ENCODE measurements around the gene LIPC. TPM values are rescaled to one million over a fixed set of nuclear protein-coding genes. Genes with fewer than 3 reads are reported as not detected.
A peak's percentile ranks its signal among the peaks of the same experiment; 100 is the strongest.

LIPC gene
- total and polyA plus RNA-seq, 10 donors, result 0.47 to 2.5 (median 1.0) TPM

- peaks cover 0 to 16% (median 2%) of the 10 kb centered on the region in 6 donors for H3K4me1 ChIP-seq
- no peaks in the 10 kb centered on the region for H3K36me3 ChIP-seq
- WGBS, 5 donors, result 88 to 93% (median 90%) methylated on average over 13 to 18 of the region's 18 CpGs
- DNase-seq, result no peak
- TF ChIP-seq POLR2AphosphoS5 (IDR thresholded peaks at IDR 0.05), result no peak
- no peak for TF ChIP-seq CTCF (IDR thresholded peaks at IDR 0.05 in 8 of 11, conservative IDR thresholded peaks at IDR 0.05 in 3 of 11)
- TF ChIP-seq POLR2A (IDR thresholded peaks at IDR 0.05), result no peak
- H3K27me3 ChIP-seq (replicated peaks in 1 of 7), result no peaks in the 10 kb centered on the region
- intact Hi-C loops (cut with DNase I; ENCODE audit: low total_unique reads), result no loop called here
- H3K9me3 ChIP-seq, result no peaks in the 10 kb centered on the region
- no peak overlapping the region for H3K4me3 ChIP-seq
- H3K27ac ChIP-seq, result peak overlapping the region in 6 of 8 donors; percentile 13 to 68 (median 51)
Observed at GRCh38 chr15:58545307-58546065, 113.7 kb downstream of the LIPC start.

- H3K9me3 ChIP-seq, result no peaks in the 10 kb centered on the region
- no peak for TF ChIP-seq POLR2A (IDR thresholded peaks at IDR 0.05)
- TF ChIP-seq POLR2AphosphoS5 (IDR thresholded peaks at IDR 0.05), result no peak
- TF ChIP-seq CTCF (IDR thresholded peaks at IDR 0.05 in 8 of 11, conservative IDR thresholded peaks at IDR 0.05 in 3 of 11), result no peak
- H3K36me3 ChIP-seq, result no peaks in the 10 kb centered on the region
- H3K27me3 ChIP-seq (replicated peaks in 1 of 7), result no peaks in the 10 kb centered on the region
- no peak for DNase-seq
- 66 to 78% (median 68%) methylated on average over 7 to 9 of the region's 9 CpGs for WGBS, 5 donors
- peak overlapping the region in 7 of 8 donors; percentile 13 to 68 (median 47) for H3K27ac ChIP-seq
- intact Hi-C loops (cut with DNase I; ENCODE audit: low total_unique reads), result no loop called here
- H3K4me1 ChIP-seq, result peaks cover 0 to 16% (median 3%) of the 10 kb centered on the region in 6 donors
- no peak overlapping the region for H3K4me3 ChIP-seq
Observed at GRCh38 chr15:58546066-58546591, 114.3 kb downstream of the LIPC start.

- intact Hi-C loops (cut with DNase I; ENCODE audit: low total_unique reads), result no loop called here
- Histone ChIP-seq H3K27ac (peak overlapping the region in 6 of 8 donors; percentile 29 to 68 (median 51)), H3K27me3 (replicated peaks in 1 of 7) (no peaks in the 10 kb centered on the region), H3K9me3 (no peaks in the 10 kb centered on the region), H3K36me3 (no peaks in the 10 kb centered on the region), H3K4me1 (peaks cover 0 to 23% (median 5%) of the 10 kb centered on the region in 6 donors), H3K4me3 (no peak overlapping the region)
- DNase-seq, result no peak
- TF ChIP-seq CTCF (IDR thresholded peaks at IDR 0.05 in 8 of 11, conservative IDR thresholded peaks at IDR 0.05 in 3 of 11) (no peak), POLR2AphosphoS5 (IDR thresholded peaks at IDR 0.05) (no peak), POLR2A (IDR thresholded peaks at IDR 0.05) (no peak)
- 77 to 87% (median 80%) methylated on average over 13 of the region's 13 CpGs for WGBS, 5 donors
Observed at GRCh38 chr15:58546635-58547627, 115.1 kb downstream of the LIPC start.

Measured in spleen (tissue), 11 donors.